Neural cell (in vitro differentiated cells): ENCODE results near the gene GATA6.

Experiments used
- CTCF ChIP-seq: fragments of 450-650 bp; IDR thresholded peaks from 2 replicates; pipeline ENCODE4 v1.5.1; 2014; ENCODE audit warnings: antibody characterized with exemption, mild to moderate bottlenecking, moderate library complexity; ENCODE audit not compliant: poor library complexity, severe bottlenecking
- EP300 ChIP-seq: fragments of 450-650 bp; conservative IDR thresholded peaks from 2 replicates; pipeline ENCODE4 v1.6.1; 2014; ENCODE audit warnings: antibody characterized with exemption, mild to moderate bottlenecking, moderate library complexity; ENCODE audit not compliant: poor library complexity, severe bottlenecking
- EZH2 ChIP-seq: fragments of 200-600, 300-800 bp; shearing (Covaris generic), sonication (generic); IDR thresholded peaks from 2 replicates; pipeline ENCODE4 v1.6.1; 2014; ENCODE audit warnings: antibody characterized with exemption, low read length, borderline replicate concordance, mild to moderate bottlenecking; ENCODE audit not compliant: insufficient read depth, poor library complexity, severe bottlenecking
- MXI1 ChIP-seq: fragments of 450-650 bp; conservative IDR thresholded peaks from 2 replicates; pipeline ENCODE4 v1.6.1; 2014; ENCODE audit warnings: antibody characterized with exemption, mild to moderate bottlenecking; ENCODE audit not compliant: poor library complexity, severe bottlenecking
- POLR2AphosphoS5 ChIP-seq: IDR thresholded peaks from 2 replicates; pipeline ENCODE4 v1.6.1; 2012
- SMC3 ChIP-seq: fragments of 450-650 bp; conservative IDR thresholded peaks from 2 replicates; pipeline ENCODE4 v1.6.1; 2014; ENCODE audit warnings: antibody characterized with exemption, mild to moderate bottlenecking, moderate library complexity; ENCODE audit not compliant: poor library complexity
- TAF1 ChIP-seq: IDR thresholded peaks from 2 replicates; pipeline ENCODE4 v1.6.1; 2012; ENCODE audit warnings: low read depth
- TF ChIP-seq, protein P1 (sequence below): IDR thresholded peaks from 2 replicates; pipeline ENCODE4 v1.6.1; 2012; ENCODE audit warnings: borderline replicate concordance

- TF ChIP-seq CTCF (no peak), EZH2 (no peak), EP300 (no peak), MXI1 (no peak), SMC3 (no peak), POLR2AphosphoS5 (no peak), TAF1 (no peak)
- TF ChIP-seq, protein P1, sequence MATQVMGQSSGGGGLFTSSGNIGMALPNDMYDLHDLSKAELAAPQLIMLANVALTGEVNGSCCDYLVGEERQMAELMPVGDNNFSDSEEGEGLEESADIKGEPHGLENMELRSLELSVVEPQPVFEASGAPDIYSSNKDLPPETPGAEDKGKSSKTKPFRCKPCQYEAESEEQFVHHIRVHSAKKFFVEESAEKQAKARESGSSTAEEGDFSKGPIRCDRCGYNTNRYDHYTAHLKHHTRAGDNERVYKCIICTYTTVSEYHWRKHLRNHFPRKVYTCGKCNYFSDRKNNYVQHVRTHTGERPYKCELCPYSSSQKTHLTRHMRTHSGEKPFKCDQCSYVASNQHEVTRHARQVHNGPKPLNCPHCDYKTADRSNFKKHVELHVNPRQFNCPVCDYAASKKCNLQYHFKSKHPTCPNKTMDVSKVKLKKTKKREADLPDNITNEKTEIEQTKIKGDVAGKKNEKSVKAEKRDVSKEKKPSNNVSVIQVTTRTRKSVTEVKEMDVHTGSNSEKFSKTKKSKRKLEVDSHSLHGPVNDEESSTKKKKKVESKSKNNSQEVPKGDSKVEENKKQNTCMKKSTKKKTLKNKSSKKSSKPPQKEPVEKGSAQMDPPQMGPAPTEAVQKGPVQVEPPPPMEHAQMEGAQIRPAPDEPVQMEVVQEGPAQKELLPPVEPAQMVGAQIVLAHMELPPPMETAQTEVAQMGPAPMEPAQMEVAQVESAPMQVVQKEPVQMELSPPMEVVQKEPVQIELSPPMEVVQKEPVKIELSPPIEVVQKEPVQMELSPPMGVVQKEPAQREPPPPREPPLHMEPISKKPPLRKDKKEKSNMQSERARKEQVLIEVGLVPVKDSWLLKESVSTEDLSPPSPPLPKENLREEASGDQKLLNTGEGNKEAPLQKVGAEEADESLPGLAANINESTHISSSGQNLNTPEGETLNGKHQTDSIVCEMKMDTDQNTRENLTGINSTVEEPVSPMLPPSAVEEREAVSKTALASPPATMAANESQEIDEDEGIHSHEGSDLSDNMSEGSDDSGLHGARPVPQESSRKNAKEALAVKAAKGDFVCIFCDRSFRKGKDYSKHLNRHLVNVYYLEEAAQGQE: no peak
Observed at GRCh38 chr18:22152093-22152492, 17.3 kb upstream of the GATA6 start.
